Endothelial cell of umbilical vein (primary cell): ENCODE measurements around the gene MSH4.
"Not testable (repeated sequence)": the region's sequence is repeated elsewhere in the genome, so short reads cannot be mapped to it uniquely, and the experiment has no call there.

ENCODE experiments used
- CTCF ChIP-seq, 2 donors: IDR thresholded peaks; 1 replicate in 1 of 2; 2 replicates in 1 of 2; pipeline ENCODE4 v1.5.1; 2011; ENCODE audit warnings: low read length in 2 of 2, mild to moderate bottlenecking in 2 of 2, moderate library complexity in 2 of 2, control low read depth in 1 of 2, inconsistent platforms in 1 of 2, low read depth in 1 of 2; ENCODE audit not compliant: insufficient read depth in 1 of 2; ENCODE audit errors: extremely low read depth in 1 of 2
- EZH2 ChIP-seq: IDR thresholded peaks from 2 replicates; pipeline ENCODE4 v1.6.1; 2012; ENCODE audit warnings: borderline replicate concordance, low read depth, mild to moderate bottlenecking, moderate library complexity, low read length, inconsistent platforms; ENCODE audit not compliant: severe bottlenecking
- POLR2A ChIP-seq: IDR thresholded peaks from 2 replicates; pipeline ENCODE4 v1.6.1; 2012; ENCODE audit warnings: low read depth, mild to moderate bottlenecking, control low read depth, low read length
- POLR2AphosphoS5 ChIP-seq: IDR thresholded peaks from 2 replicates; pipeline ENCODE4 v1.6.1; 2012; ENCODE audit warnings: low read depth, mild to moderate bottlenecking, control low read depth, low read length, moderate library complexity; ENCODE audit not compliant: insufficient read depth

- TF ChIP-seq CTCF (IDR thresholded peaks at IDR 0.05; ENCODE audit: extremely low read depth in 1 of 2, insufficient read depth in 1 of 2, low read depth in 1 of 2, low read length in 2 of 2); POLR2A; POLR2AphosphoS5; EZH2: not testable (repeated sequence)
These were observed 18.9 kb upstream of the MSH4 start for GRCh38 chr1:75777812-75778211.
